ENCODE results near the gene TIMP3.

DNA sequence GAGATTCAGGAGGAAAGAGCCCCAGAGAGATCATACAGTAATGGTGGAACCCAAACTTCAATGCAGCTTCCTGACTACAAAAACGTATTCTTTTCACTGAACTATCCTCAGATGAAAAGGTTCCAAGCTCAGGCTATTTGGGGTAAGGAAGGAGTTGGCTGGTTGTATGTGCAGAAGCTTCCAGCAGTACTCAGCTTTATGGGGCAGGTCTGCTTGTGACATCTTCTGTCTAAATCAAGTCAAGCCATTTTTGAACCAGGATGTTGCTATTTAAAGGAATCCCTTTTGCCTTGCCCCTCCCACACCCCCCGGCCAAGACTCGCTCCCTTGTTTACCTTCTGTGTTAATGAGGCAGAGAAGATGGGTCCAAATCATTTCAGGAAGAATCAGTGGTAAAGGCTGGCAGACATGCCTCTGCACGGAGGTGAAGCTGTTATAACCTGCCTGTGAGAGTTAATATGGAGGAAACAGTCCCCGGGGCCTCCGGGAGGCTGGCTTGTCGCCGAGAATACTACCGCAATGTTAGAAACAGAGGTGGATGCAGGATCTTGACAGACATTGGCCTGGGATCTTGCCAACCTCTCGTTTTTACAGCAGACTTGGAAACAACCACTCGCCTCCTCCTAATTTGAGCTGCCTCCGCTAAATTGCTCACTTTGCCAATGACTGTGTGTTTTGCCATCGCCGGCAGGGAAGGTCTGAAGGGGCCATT, 45.4 kb downstream of the TIMP3 start:
- TF ChIP-seq, protein P1, sequence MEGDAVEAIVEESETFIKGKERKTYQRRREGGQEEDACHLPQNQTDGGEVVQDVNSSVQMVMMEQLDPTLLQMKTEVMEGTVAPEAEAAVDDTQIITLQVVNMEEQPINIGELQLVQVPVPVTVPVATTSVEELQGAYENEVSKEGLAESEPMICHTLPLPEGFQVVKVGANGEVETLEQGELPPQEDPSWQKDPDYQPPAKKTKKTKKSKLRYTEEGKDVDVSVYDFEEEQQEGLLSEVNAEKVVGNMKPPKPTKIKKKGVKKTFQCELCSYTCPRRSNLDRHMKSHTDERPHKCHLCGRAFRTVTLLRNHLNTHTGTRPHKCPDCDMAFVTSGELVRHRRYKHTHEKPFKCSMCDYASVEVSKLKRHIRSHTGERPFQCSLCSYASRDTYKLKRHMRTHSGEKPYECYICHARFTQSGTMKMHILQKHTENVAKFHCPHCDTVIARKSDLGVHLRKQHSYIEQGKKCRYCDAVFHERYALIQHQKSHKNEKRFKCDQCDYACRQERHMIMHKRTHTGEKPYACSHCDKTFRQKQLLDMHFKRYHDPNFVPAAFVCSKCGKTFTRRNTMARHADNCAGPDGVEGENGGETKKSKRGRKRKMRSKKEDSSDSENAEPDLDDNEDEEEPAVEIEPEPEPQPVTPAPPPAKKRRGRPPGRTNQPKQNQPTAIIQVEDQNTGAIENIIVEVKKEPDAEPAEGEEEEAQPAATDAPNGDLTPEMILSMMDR (IDR thresholded peaks at IDR 0.05; ENCODE audit: extremely low read depth in 1 of 2, insufficient read depth in 1 of 2, low read depth in 1 of 2, low read length in 2 of 2), result no peak
- TF ChIP-seq POLR2AphosphoS5 (IDR thresholded peaks at IDR 0.05; ENCODE audit: insufficient read depth, low read depth, low read length) (no peak), POLR2A (IDR thresholded peaks at IDR 0.05; ENCODE audit: low read depth, low read length) (no peak), JUN (IDR thresholded peaks at IDR 0.05; ENCODE audit: borderline replicate concordance, insufficient read depth, insufficient read length, low read depth) (no peak), EZH2 (IDR thresholded peaks at IDR 0.05; ENCODE audit: borderline replicate concordance, low read depth, low read length, severe bottlenecking) (no peak), FOS (IDR thresholded peaks at IDR 0.05; ENCODE audit: borderline replicate concordance, insufficient read depth, low read length) (no peak), MYC (IDR thresholded peaks at IDR 0.05; ENCODE audit: low read depth, low read length) (no peak)
- TF ChIP-seq, protein P2, sequence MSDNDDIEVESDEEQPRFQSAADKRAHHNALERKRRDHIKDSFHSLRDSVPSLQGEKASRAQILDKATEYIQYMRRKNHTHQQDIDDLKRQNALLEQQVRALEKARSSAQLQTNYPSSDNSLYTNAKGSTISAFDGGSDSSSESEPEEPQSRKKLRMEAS (IDR thresholded peaks at IDR 0.05; ENCODE audit: insufficient read depth, insufficient read length), result no peak
